Left ventricle myocardium inferior (tissue), 1 donor: Measurements from ENCODE around the gene NRP2. TPM values are rescaled to one million over a fixed set of nuclear protein-coding genes. Genes with fewer than 3 reads are reported as not detected.

ENCODE experiments used
- DNase-seq: peaks from one replicate; pipeline ENCODE4 v3.0.0-alpha.2; 2020
- H3K27ac ChIP-seq: fragments of 200-600 bp; replicated peaks from 2 replicates; pipeline ENCODE4 v1.8.0; 2021
- H3K27me3 ChIP-seq: fragments of 200-600 bp; 2 replicates; pipeline ENCODE4 v1.8.0; 2021; ENCODE audit warnings: low read depth
- H3K36me3 ChIP-seq: fragments of 200-600 bp; 2 replicates; pipeline ENCODE4 v1.8.0; 2021
- H3K4me1 ChIP-seq: fragments of 200-600 bp; 2 replicates; pipeline ENCODE4 v1.8.0; 2021
- H3K4me3 ChIP-seq: fragments of 200-600 bp; 2 replicates; pipeline ENCODE4 v1.8.0; 2021; ENCODE audit warnings: mild to moderate bottlenecking, moderate library complexity
- H3K9me3 ChIP-seq: fragments of 200-600 bp; replicated peaks from 2 replicates; pipeline ENCODE4 v1.8.0; 2021
- intact Hi-C: fragments of 100-400 bp; cut with micrococcal nuclease; formaldehyde crosslinking; loops from one replicate; pipeline ENCODE4 v1.11.0; 2022
- total RNA-seq: library from RNA; stranded (reverse); fragmentation: NEBNext Ultra II Directional; extraction: Animal tissue kit (Norgen Biotek cat#: 25700); gene quantifications from one replicate; pipeline ENCODE4 v1.2.1, GENCODE V29; 2021
- TF ChIP-seq, protein P1 (sequence below): fragments of 200-600 bp; IDR thresholded peaks from 2 replicates; pipeline ENCODE4 v1.8.0; 2021; ENCODE audit warnings: antibody characterized with exemption, mild to moderate bottlenecking, borderline replicate concordance
- donor health status: DM: no; HTN: yes; CAD: no; lungs with severe emphysema.

The NRP2 gene
- total RNA-seq, 1 donor from 2014 or later = 7.6 TPM

GRCh38 chr2:205782941-205783340 lies 100.6 kb downstream of the NRP2 start:
- TF ChIP-seq, protein P1, sequence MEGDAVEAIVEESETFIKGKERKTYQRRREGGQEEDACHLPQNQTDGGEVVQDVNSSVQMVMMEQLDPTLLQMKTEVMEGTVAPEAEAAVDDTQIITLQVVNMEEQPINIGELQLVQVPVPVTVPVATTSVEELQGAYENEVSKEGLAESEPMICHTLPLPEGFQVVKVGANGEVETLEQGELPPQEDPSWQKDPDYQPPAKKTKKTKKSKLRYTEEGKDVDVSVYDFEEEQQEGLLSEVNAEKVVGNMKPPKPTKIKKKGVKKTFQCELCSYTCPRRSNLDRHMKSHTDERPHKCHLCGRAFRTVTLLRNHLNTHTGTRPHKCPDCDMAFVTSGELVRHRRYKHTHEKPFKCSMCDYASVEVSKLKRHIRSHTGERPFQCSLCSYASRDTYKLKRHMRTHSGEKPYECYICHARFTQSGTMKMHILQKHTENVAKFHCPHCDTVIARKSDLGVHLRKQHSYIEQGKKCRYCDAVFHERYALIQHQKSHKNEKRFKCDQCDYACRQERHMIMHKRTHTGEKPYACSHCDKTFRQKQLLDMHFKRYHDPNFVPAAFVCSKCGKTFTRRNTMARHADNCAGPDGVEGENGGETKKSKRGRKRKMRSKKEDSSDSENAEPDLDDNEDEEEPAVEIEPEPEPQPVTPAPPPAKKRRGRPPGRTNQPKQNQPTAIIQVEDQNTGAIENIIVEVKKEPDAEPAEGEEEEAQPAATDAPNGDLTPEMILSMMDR = no peak
- Histone ChIP-seq H3K4me1 (no peaks in the 10 kb centered on the region), H3K27me3 (peaks cover 12% of the 10 kb centered on the region), H3K9me3 (no peaks in the 10 kb centered on the region), H3K4me3 (no peak overlapping the region), H3K36me3 (no peaks in the 10 kb centered on the region), H3K27ac (no peak overlapping the region)
- DNase-seq = no peak
- intact Hi-C loops = no loop called here

- intact Hi-C loops = no loop called here
- Histone ChIP-seq H3K27ac (no peak overlapping the region), H3K4me1 (no peaks in the 10 kb centered on the region), H3K27me3 (peaks cover 12% of the 10 kb centered on the region), H3K9me3 (no peaks in the 10 kb centered on the region), H3K36me3 (no peaks in the 10 kb centered on the region), H3K4me3 (no peak overlapping the region)
- no peak for DNase-seq
- TF ChIP-seq, protein P1 = no peak
Measured at GRCh38 chr2:205783872-205784499, 101.7 kb downstream of the NRP2 start.

- no peak for DNase-seq
- intact Hi-C loops = no loop called here
- no peak overlapping the region for H3K27ac ChIP-seq
- peaks cover 12% of the 10 kb centered on the region for H3K27me3 ChIP-seq
- H3K4me1 ChIP-seq = no peaks in the 10 kb centered on the region
- H3K36me3 ChIP-seq = no peaks in the 10 kb centered on the region
- TF ChIP-seq, protein P1 = no peak
- H3K9me3 ChIP-seq = no peaks in the 10 kb centered on the region
- no peak overlapping the region for H3K4me3 ChIP-seq
Measured at GRCh38 chr2:205785507-205786260, 103.4 kb downstream of the NRP2 start.

DNA sequence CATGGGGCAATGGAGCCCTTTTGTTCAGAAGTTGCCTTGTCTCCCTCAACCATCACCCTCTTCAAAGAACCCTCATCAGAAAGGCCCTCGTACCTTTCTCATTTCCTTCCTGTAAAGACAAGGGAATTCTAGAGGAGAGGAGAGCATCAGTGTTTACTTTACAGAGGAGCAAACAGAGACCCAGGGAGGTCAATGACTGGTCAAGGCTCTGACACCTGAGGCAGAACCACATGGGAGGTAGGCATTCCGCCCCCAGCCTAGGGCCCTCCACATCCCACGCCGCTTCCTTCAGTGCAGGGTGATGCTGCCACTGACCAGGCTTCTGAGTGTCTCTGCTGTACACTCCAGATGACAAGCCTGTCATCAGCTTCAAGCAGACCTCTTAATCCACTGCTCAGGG lies 104.7 kb downstream of the NRP2 start:
- TF ChIP-seq, protein P1 = no peak
- H3K9me3 ChIP-seq = no peaks in the 10 kb centered on the region
- no peak overlapping the region for H3K27ac ChIP-seq
- H3K4me3 ChIP-seq = no peak overlapping the region
- H3K36me3 ChIP-seq = no peaks in the 10 kb centered on the region
- no peak for DNase-seq
- no peaks in the 10 kb centered on the region for H3K4me1 ChIP-seq
- H3K27me3 ChIP-seq = peaks cover 12% of the 10 kb centered on the region
- intact Hi-C loops = no loop called here

- DNase-seq = no peak
- H3K36me3 ChIP-seq = no peaks in the 10 kb centered on the region
- H3K27ac ChIP-seq = no peak overlapping the region
- no peak overlapping the region for H3K4me3 ChIP-seq
- no peaks in the 10 kb centered on the region for H3K4me1 ChIP-seq
- peaks cover 12% of the 10 kb centered on the region for H3K27me3 ChIP-seq
- intact Hi-C loops = no loop called here
- H3K9me3 ChIP-seq = no peaks in the 10 kb centered on the region
- TF ChIP-seq, protein P1 = no peak
Measured at GRCh38 chr2:205787761-205788160, 105.5 kb downstream of the NRP2 start.
